Naive thymus-derived CD4-positive, alpha-beta T cell (primary cell): ENCODE data around the gene NAV2. TPM values are rescaled to one million over a fixed set of nuclear protein-coding genes. Genes with fewer than 3 reads are reported as not detected.

Source experiments
- ATAC-seq: fragments of 150-1000 bp; cut with Tn5 transposase; 2 replicates; pipeline ENCODE4 v1.10.0; 2021; ENCODE audit warnings: mild to moderate bottlenecking, moderate library complexity
- CTCF ChIA-PET: fragments of 350-600 bp; sonication (Branson Sonifier 250); formaldehyde crosslinking; loops from one replicate; lab custom pipeline; 2021; ENCODE audit warnings: antibody characterized with exemption; lab: Charles Lee
- POLR2A ChIA-PET: fragments of 350-600 bp; sonication (Branson Sonifier 250); formaldehyde crosslinking; loops from one replicate; lab custom pipeline; 2021; ENCODE audit warnings: antibody characterized with exemption, inconsistent platforms; lab: Charles Lee
- DNase-seq, 9 donors: peaks; one replicate each; pipeline versions ENCODE4 v3.0.0 to v3.0.0-alpha.2; 2020 to 2022; ENCODE audit warnings: mixed read lengths in 1 of 9
- H3K27ac ChIP-seq: one replicate; pipeline ENCODE4 v1.7.0; 2013; ENCODE audit warnings: mild to moderate bottlenecking, low read depth, low read length, moderate library complexity
- H3K27me3 ChIP-seq, 2 donors: one replicate each; pipeline ENCODE4 v1.7.0; 2013; ENCODE audit warnings: low read length in 2 of 2, mild to moderate bottlenecking in 2 of 2, moderate library complexity in 2 of 2; ENCODE audit not compliant: control insufficient read depth in 2 of 2, insufficient read depth in 2 of 2
- H3K36me3 ChIP-seq, 3 experiments: 1 replicate in 2 of 3; 2 replicates in 1 of 3; pipeline ENCODE4 v1.7.0; 2013; ENCODE audit warnings: low read length in 3 of 3, mild to moderate bottlenecking in 3 of 3, moderate library complexity in 1 of 3; ENCODE audit not compliant: insufficient read depth in 3 of 3, control insufficient read depth in 2 of 3
- H3K4me1 ChIP-seq, 2 donors: one replicate each; pipeline ENCODE4 v1.7.0; 2013; ENCODE audit warnings: low read length in 2 of 2, mild to moderate bottlenecking in 2 of 2, moderate library complexity in 1 of 2; ENCODE audit not compliant: control insufficient read depth in 2 of 2, insufficient read depth in 2 of 2
- H3K4me3 ChIP-seq: 2 replicates; pipeline ENCODE4 v1.7.0; 2013; ENCODE audit warnings: mild to moderate bottlenecking, low read length
- H3K9me3 ChIP-seq, 3 experiments: 1 replicate in 2 of 3; 2 replicates in 1 of 3; pipeline ENCODE4 v1.7.0; 2013; ENCODE audit warnings: low read length in 3 of 3; ENCODE audit not compliant: control insufficient read depth in 2 of 3
- H3K27ac Mint-ChIP-seq, 9 donors: one replicate each; pipeline ENCODE4 v1.8.0; 2020 to 2022; ENCODE audit warnings: mixed read lengths in 9 of 9, mild to moderate bottlenecking in 8 of 9, moderate library complexity in 5 of 9, inconsistent platforms in 2 of 9
- H3K27me3 Mint-ChIP-seq, 5 donors: one replicate each; pipeline ENCODE4 v1.8.0; 2021 to 2022; ENCODE audit warnings: mixed read lengths in 5 of 5, mild to moderate bottlenecking in 1 of 5
- H3K36me3 Mint-ChIP-seq, 5 donors: one replicate each; pipeline ENCODE4 v1.8.0; 2020 to 2022; ENCODE audit warnings: mixed read lengths in 5 of 5, mild to moderate bottlenecking in 3 of 5, inconsistent platforms in 1 of 5
- H3K4me1 Mint-ChIP-seq, 7 donors: one replicate each; pipeline ENCODE4 v1.8.0; 2020 to 2022; ENCODE audit warnings: mixed read lengths in 7 of 7, mild to moderate bottlenecking in 3 of 7, inconsistent platforms in 1 of 7
- H3K4me3 Mint-ChIP-seq, 10 donors: one replicate each; pipeline ENCODE4 v1.8.0; 2020 to 2022; ENCODE audit warnings: mild to moderate bottlenecking in 10 of 10, mixed read lengths in 10 of 10, moderate library complexity in 6 of 10, inconsistent platforms in 2 of 10
- H3K9me3 Mint-ChIP-seq, 11 donors: one replicate each; pipeline ENCODE4 v1.8.0; 2020 to 2022; ENCODE audit warnings: mixed read lengths in 11 of 11, mild to moderate bottlenecking in 4 of 11, inconsistent platforms in 1 of 11, moderate library complexity in 1 of 11
- intact Hi-C, 2 donors: fragments of 100-400 bp; cut with micrococcal nuclease; formaldehyde crosslinking; loops; one replicate each; pipeline ENCODE4 v1.15.1; 2023
- polyA plus RNA-seq, 2 donors: library from polyadenylated mRNA; unstranded; fragments of 300-500 nt; fragmentation: Illumina TruSeq; gene quantifications; one replicate each; pipeline ENCODE4 v1.2.3, GENCODE V29; 2021
- total RNA-seq, 6 experiments: library from RNA in 5 of 6; stranded (reverse) in 5 of 6; gene quantifications; 1 replicate in 5 of 6; 2 replicates in 1 of 6; pipeline ENCODE4 v1.2.3 and lab custom pipeline; 2021 to 2026

NAV2 gene
- total and polyA plus RNA-seq, 7 experiments from 2014 or later, result 0.24 to 2.2 (median 0.48) TPM; not detected in 2

DNA sequence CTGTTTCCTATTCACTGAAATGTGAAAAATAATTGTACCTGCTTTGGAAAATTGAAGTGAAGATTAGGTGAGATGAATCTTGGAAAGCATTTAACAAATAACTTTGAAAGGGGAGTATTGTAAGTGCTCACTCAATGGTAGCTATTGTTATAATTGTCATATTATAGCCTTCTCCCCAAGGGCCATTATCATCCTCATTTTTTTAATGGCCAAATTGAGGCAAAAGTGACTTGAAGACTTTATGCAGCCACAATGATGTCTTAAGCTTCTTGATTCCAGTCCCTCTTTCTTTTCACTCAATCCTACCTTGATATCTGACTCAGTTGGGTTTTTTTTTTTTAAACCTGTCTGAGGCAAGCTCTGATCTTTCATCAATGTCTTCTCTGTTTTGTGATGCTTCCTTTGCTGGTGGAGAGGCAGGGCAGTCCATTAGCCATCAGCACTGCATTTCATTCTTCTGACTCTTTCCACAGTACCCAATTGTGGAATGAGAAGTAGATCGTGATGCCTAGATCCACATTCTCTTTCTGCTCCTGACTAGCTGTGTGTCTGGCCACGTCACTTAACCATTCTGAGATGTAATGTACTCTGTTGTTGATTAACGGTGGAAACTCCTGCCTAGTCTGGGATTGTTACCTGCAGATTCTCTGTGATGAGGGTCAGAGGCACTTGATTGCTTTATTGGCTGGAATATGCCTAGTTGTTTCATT lies 346.3 kb downstream of the NAV2 start:
- ATAC-seq (no peak), DNase-seq (no peak)
- Mint-ChIP-seq H3K4me1 (no peaks in the 10 kb centered on the region), H3K9me3 (peaks cover 0 to 2% (median 0%) of the 10 kb centered on the region in 11 donors), H3K4me3 (no peak overlapping the region), H3K27ac (no peak overlapping the region), H3K27me3 (peaks cover 0 to 5% (median 0%) of the 10 kb centered on the region in 5 donors), H3K36me3 (no peaks in the 10 kb centered on the region)
- CTCF ChIA-PET, result no interaction called here
- H3K4me3 ChIP-seq, result no peak overlapping the region
- POLR2A ChIA-PET, result no interaction called here
- H3K4me1 ChIP-seq, result no peaks in the 10 kb centered on the region
- no peaks in the 10 kb centered on the region for H3K27me3 ChIP-seq
- no peak overlapping the region for H3K27ac ChIP-seq
- H3K9me3 ChIP-seq, result no peaks in the 10 kb centered on the region
- intact Hi-C loops, result no loop called here
- H3K36me3 ChIP-seq, result no peaks in the 10 kb centered on the region

DNA sequence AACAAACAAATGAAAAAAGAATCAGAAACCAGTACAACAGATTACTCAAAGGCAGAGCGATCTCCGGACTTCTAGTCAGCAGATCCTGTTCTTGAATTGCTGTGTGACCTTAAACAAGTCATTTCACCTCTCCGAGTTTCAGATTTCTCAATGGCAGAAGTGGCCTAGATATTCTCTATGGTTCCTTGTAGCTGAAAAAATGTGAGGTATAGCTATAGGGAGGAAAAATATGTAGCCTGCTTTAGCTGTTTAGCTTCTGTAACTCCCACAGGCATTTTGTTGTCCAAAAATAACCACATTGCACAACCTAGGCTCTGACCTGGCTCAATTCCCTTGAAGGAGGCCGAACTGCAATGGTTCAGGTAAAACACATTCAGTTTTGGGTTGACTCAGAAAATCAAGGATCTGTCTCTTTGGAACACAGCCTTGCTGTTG lies 347.0 kb downstream of the NAV2 start:
- Histone ChIP-seq H3K4me3 (no peak overlapping the region), H3K9me3 (no peaks in the 10 kb centered on the region), H3K27me3 (no peaks in the 10 kb centered on the region), H3K4me1 (no peaks in the 10 kb centered on the region), H3K36me3 (no peaks in the 10 kb centered on the region), H3K27ac (no peak overlapping the region)
- H3K9me3 Mint-ChIP-seq, result peaks cover 0 to 2% (median 0%) of the 10 kb centered on the region in 11 donors
- no peak for DNase-seq
- ChIA-PET CTCF (no interaction called here), POLR2A (no interaction called here)
- ATAC-seq, result no peak
- intact Hi-C loops, result no loop called here
- peaks cover 0 to 5% (median 0%) of the 10 kb centered on the region in 5 donors for H3K27me3 Mint-ChIP-seq
- H3K36me3 Mint-ChIP-seq, result no peaks in the 10 kb centered on the region
- H3K4me1 Mint-ChIP-seq, result no peaks in the 10 kb centered on the region
- H3K4me3 Mint-ChIP-seq, result no peak overlapping the region
- no peak overlapping the region for H3K27ac Mint-ChIP-seq

DNA sequence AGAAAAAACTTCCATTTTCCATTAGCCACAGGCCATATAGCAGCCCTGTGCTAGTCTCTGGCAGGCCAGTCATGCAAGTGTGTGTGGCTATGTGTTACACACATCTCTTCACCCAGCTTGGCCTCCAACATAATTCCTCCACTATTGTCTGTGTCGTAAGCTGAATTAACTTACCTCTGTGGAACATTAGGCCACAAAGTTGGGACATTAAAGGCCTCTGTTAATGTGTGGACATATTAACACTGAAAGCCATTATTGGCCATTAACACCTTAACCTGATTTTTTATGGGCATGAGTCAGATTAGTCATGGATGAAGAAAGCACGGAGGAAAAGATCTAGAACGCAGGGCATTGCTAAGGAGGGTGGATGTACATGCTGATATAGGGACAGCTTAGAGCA lies 347.5 kb downstream of the NAV2 start:
- no peaks in the 10 kb centered on the region for H3K9me3 ChIP-seq
- H3K27ac ChIP-seq, result no peak overlapping the region
- H3K9me3 Mint-ChIP-seq, result peaks cover 0 to 2% (median 0%) of the 10 kb centered on the region in 11 donors
- H3K4me3 Mint-ChIP-seq, result no peak overlapping the region
- no peak overlapping the region for H3K4me3 ChIP-seq
- no peaks in the 10 kb centered on the region for H3K4me1 Mint-ChIP-seq
- H3K27me3 Mint-ChIP-seq, result peaks cover 0 to 4% (median 0%) of the 10 kb centered on the region in 5 donors
- CTCF ChIA-PET, result no interaction called here
- intact Hi-C loops, result no loop called here
- ATAC-seq (no peak), DNase-seq (no peak)
- H3K36me3 Mint-ChIP-seq, result no peaks in the 10 kb centered on the region
- no peaks in the 10 kb centered on the region for H3K27me3 ChIP-seq
- POLR2A ChIA-PET, result no interaction called here
- no peaks in the 10 kb centered on the region for H3K36me3 ChIP-seq
- no peak overlapping the region for H3K27ac Mint-ChIP-seq
- H3K4me1 ChIP-seq, result no peaks in the 10 kb centered on the region

DNA sequence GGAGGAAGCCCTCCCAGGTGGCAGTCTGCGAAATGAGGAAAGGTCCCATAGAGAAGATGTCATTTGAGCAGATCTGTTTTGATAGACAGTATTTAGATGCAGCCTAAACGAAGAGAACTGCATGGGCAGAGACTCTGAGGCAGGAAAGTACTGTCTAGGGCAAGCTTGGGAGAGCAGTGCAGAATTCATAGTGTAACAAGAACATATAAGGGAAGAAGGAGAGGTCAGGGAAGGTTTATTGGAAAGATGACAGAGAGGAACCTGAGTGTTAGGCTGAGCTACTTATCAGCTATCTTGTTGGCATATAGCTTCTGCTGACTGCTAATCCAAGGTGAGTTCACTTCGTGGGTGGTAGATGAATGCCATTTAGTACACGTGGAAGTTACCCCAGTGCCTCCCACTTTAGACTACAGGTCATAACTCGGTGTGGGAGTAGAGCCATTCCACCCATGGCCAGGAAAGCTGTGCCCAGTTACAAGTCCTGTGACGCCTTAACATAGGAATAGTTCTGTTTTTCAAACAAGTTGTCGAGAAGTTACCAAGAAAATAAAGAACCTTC lies 348.1 kb downstream of the NAV2 start:
- Histone ChIP-seq H3K9me3 (no peaks in the 10 kb centered on the region), H3K36me3 (no peaks in the 10 kb centered on the region), H3K27me3 (no peaks in the 10 kb centered on the region), H3K4me1 (no peaks in the 10 kb centered on the region), H3K27ac (no peak overlapping the region), H3K4me3 (no peak overlapping the region)
- H3K36me3 Mint-ChIP-seq, result no peaks in the 10 kb centered on the region
- H3K9me3 Mint-ChIP-seq, result peaks cover 0 to under 1% (median 0%) of the 10 kb centered on the region in 11 donors
- DNase-seq (no peak), ATAC-seq (no peak)
- H3K4me1 Mint-ChIP-seq, result no peaks in the 10 kb centered on the region
- intact Hi-C loops, result no loop called here
- ChIA-PET POLR2A (no interaction called here), CTCF (no interaction called here)
- H3K27me3 Mint-ChIP-seq, result peaks cover 0 to 3% (median 0%) of the 10 kb centered on the region in 5 donors
- H3K27ac Mint-ChIP-seq, result no peak overlapping the region
- H3K4me3 Mint-ChIP-seq, result no peak overlapping the region

DNA sequence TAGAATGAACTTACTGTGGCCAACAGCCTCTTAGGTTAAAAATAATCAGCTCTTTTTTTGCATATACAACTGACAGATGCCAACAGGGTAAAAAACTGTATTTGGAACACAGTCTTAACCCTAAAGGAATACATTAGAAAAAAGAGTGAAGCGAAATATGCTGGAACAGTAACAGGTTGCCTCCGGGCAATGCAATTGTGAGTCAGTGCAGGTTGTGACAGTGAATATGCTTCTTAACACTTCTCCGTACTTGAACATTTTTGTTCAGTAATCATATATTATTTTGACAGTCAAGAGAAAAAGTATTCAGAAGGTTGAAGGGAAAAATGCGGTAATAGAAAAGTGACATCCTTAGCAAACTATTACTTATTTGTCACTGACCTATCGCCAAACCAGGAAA lies 349.1 kb downstream of the NAV2 start:
- Mint-ChIP-seq H3K9me3 (no peaks in the 10 kb centered on the region), H3K27me3 (peaks cover 3 to 10% (median 8%) of the 10 kb centered on the region in 5 donors), H3K4me1 (no peaks in the 10 kb centered on the region), H3K4me3 (no peak overlapping the region), H3K27ac (no peak overlapping the region), H3K36me3 (no peaks in the 10 kb centered on the region)
- H3K36me3 ChIP-seq, result no peaks in the 10 kb centered on the region
- H3K4me1 ChIP-seq, result no peaks in the 10 kb centered on the region
- POLR2A ChIA-PET, result no interaction called here
- intact Hi-C loops, result no loop called here
- H3K9me3 ChIP-seq, result no peaks in the 10 kb centered on the region
- CTCF ChIA-PET, result no interaction called here
- no peak overlapping the region for H3K27ac ChIP-seq
- H3K4me3 ChIP-seq, result no peak overlapping the region
- no peaks in the 10 kb centered on the region for H3K27me3 ChIP-seq
- DNase-seq (no peak), ATAC-seq (no peak)

DNA sequence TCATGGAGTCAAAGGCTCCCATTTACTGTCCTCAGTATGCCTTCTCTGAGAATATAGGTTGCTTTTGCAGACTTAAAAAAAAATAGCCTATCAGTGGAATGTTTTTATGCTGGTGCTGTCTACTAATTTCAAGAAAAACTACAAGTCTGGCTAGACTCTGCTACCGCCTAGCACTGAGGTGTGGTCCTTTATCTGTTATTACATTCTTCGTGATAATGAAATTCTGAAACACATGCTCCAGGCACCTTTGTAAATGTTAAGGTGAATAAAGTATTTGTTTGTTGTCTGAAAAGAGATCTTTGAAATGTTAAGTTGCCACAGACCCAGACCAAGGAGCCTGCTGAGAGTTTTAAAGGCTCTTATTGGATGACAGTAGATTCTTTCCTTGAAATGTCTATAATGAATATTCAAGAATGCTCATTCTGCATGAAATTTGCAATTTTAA lies 352.3 kb downstream of the NAV2 start:
- Histone ChIP-seq H3K36me3 (no peaks in the 10 kb centered on the region), H3K27ac (no peak overlapping the region), H3K4me3 (no peak overlapping the region), H3K4me1 (no peaks in the 10 kb centered on the region), H3K27me3 (no peaks in the 10 kb centered on the region), H3K9me3 (no peaks in the 10 kb centered on the region)
- Mint-ChIP-seq H3K27me3 (peaks cover 0 to 16% (median 11%) of the 10 kb centered on the region in 5 donors), H3K36me3 (no peaks in the 10 kb centered on the region), H3K4me1 (no peaks in the 10 kb centered on the region), H3K4me3 (no peak overlapping the region), H3K27ac (no peak overlapping the region), H3K9me3 (no peaks in the 10 kb centered on the region)
- DNase-seq, result no peak
- ChIA-PET POLR2A (no interaction called here), CTCF (no interaction called here)
- intact Hi-C loops, result no loop called here
- no peak for ATAC-seq

DNA sequence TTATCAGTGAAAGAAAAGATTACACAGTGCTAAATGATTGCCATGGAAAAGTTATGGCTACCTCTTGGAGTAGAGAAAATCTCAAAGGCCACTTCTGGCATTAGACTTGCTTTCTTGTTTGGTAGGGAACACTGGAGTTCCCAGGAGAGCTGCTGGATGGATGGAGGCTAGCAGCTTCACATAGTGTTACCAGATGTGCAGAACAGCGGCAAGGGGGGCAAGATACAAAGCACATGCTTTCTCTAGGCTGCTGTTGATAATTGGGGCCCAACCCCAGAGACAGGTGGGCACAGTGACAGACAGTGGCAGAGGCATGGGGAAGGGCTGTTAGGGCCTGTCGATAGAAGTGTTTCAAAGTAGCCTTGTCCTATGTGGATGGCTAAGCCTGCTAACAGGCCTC lies 352.8 kb downstream of the NAV2 start:
- Histone ChIP-seq H3K4me1 (no peaks in the 10 kb centered on the region), H3K36me3 (no peaks in the 10 kb centered on the region), H3K9me3 (no peaks in the 10 kb centered on the region), H3K27ac (no peak overlapping the region), H3K27me3 (no peaks in the 10 kb centered on the region), H3K4me3 (no peak overlapping the region)
- Mint-ChIP-seq H3K27me3 (peaks cover 0 to 16% (median 11%) of the 10 kb centered on the region in 5 donors), H3K36me3 (no peaks in the 10 kb centered on the region), H3K27ac (no peak overlapping the region), H3K9me3 (no peaks in the 10 kb centered on the region), H3K4me3 (no peak overlapping the region), H3K4me1 (no peaks in the 10 kb centered on the region)
- ATAC-seq, result no peak
- POLR2A ChIA-PET, result no interaction called here
- no peak for DNase-seq
- CTCF ChIA-PET, result no interaction called here
- intact Hi-C loops, result no loop called here
